Measurements from ENCODE around the gene ABCA7. TPM values are rescaled to one million over a fixed set of nuclear protein-coding genes. Genes with fewer than 3 reads are reported as not detected.

ABCA7 gene
- total and polyA plus RNA-seq, 2 of the 8 experiments (the other 6 are each of a cell fraction or from before 2014, with no cell fraction given): 10.4 to 25.6 TPM

DNA sequence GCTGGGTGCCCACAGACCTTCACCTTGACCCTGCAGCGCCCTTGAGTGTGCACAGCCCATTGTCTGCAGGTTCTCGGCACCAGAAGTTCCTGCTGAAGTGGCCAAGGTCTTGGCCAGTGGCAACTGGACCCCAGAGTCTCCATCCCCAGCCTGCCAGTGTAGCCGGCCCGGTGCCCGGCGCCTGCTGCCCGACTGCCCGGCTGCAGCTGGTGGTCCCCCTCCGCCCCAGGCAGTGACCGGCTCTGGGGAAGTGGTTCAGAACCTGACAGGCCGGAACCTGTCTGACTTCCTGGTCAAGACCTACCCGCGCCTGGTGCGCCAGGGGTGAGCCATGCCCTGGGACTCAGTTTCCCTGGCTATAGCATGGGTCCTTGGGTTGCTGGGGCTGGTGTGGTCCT is 15.1 kb downstream of the ABCA7 start (continued):
- TF ChIP-seq, protein P1, sequence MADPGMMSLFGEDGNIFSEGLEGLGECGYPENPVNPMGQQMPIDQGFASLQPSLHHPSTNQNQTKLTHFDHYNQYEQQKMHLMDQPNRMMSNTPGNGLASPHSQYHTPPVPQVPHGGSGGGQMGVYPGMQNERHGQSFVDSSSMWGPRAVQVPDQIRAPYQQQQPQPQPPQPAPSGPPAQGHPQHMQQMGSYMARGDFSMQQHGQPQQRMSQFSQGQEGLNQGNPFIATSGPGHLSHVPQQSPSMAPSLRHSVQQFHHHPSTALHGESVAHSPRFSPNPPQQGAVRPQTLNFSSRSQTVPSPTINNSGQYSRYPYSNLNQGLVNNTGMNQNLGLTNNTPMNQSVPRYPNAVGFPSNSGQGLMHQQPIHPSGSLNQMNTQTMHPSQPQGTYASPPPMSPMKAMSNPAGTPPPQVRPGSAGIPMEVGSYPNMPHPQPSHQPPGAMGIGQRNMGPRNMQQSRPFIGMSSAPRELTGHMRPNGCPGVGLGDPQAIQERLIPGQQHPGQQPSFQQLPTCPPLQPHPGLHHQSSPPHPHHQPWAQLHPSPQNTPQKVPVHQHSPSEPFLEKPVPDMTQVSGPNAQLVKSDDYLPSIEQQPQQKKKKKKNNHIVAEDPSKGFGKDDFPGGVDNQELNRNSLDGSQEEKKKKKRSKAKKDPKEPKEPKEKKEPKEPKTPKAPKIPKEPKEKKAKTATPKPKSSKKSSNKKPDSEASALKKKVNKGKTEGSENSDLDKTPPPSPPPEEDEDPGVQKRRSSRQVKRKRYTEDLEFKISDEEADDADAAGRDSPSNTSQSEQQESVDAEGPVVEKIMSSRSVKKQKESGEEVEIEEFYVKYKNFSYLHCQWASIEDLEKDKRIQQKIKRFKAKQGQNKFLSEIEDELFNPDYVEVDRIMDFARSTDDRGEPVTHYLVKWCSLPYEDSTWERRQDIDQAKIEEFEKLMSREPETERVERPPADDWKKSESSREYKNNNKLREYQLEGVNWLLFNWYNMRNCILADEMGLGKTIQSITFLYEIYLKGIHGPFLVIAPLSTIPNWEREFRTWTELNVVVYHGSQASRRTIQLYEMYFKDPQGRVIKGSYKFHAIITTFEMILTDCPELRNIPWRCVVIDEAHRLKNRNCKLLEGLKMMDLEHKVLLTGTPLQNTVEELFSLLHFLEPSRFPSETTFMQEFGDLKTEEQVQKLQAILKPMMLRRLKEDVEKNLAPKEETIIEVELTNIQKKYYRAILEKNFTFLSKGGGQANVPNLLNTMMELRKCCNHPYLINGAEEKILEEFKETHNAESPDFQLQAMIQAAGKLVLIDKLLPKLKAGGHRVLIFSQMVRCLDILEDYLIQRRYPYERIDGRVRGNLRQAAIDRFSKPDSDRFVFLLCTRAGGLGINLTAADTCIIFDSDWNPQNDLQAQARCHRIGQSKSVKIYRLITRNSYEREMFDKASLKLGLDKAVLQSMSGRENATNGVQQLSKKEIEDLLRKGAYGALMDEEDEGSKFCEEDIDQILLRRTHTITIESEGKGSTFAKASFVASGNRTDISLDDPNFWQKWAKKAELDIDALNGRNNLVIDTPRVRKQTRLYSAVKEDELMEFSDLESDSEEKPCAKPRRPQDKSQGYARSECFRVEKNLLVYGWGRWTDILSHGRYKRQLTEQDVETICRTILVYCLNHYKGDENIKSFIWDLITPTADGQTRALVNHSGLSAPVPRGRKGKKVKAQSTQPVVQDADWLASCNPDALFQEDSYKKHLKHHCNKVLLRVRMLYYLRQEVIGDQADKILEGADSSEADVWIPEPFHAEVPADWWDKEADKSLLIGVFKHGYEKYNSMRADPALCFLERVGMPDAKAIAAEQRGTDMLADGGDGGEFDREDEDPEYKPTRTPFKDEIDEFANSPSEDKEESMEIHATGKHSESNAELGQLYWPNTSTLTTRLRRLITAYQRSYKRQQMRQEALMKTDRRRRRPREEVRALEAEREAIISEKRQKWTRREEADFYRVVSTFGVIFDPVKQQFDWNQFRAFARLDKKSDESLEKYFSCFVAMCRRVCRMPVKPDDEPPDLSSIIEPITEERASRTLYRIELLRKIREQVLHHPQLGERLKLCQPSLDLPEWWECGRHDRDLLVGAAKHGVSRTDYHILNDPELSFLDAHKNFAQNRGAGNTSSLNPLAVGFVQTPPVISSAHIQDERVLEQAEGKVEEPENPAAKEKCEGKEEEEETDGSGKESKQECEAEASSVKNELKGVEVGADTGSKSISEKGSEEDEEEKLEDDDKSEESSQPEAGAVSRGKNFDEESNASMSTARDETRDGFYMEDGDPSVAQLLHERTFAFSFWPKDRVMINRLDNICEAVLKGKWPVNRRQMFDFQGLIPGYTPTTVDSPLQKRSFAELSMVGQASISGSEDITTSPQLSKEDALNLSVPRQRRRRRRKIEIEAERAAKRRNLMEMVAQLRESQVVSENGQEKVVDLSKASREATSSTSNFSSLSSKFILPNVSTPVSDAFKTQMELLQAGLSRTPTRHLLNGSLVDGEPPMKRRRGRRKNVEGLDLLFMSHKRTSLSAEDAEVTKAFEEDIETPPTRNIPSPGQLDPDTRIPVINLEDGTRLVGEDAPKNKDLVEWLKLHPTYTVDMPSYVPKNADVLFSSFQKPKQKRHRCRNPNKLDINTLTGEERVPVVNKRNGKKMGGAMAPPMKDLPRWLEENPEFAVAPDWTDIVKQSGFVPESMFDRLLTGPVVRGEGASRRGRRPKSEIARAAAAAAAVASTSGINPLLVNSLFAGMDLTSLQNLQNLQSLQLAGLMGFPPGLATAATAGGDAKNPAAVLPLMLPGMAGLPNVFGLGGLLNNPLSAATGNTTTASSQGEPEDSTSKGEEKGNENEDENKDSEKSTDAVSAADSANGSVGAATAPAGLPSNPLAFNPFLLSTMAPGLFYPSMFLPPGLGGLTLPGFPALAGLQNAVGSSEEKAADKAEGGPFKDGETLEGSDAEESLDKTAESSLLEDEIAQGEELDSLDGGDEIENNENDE (IDR thresholded peaks at IDR 0.05; ENCODE audit: insufficient replicate concordance, low read length): no peak
- TF ChIP-seq KDM4A (IDR thresholded peaks at IDR 0.05; ENCODE audit: low read depth, low read length, severe bottlenecking) (no peak), TAF7 (optimal IDR thresholded peaks at IDR 0.05; ENCODE audit: borderline replicate concordance, low read depth, low read length) (no peak), KDM1A (IDR thresholded peaks at IDR 0.05; ENCODE audit: borderline replicate concordance, low read length) (no peak), SIX5 (IDR thresholded peaks at IDR 0.05; ENCODE audit: low read depth, low read length) (no peak), BCL11A (IDR thresholded peaks at IDR 0.05; ENCODE audit: low read depth in 2 of 2, low read length in 2 of 2) (no peak), POLR2AphosphoS5 (IDR thresholded peaks at IDR 0.05; ENCODE audit: low read depth, low read length) (no peak), JUN (IDR thresholded peaks at IDR 0.05; ENCODE audit: low read depth, low read length) (no peak), BRCA1 (IDR thresholded peaks at IDR 0.05; ENCODE audit: low read depth, low read length) (no peak)
- TF ChIP-seq, protein P2, sequence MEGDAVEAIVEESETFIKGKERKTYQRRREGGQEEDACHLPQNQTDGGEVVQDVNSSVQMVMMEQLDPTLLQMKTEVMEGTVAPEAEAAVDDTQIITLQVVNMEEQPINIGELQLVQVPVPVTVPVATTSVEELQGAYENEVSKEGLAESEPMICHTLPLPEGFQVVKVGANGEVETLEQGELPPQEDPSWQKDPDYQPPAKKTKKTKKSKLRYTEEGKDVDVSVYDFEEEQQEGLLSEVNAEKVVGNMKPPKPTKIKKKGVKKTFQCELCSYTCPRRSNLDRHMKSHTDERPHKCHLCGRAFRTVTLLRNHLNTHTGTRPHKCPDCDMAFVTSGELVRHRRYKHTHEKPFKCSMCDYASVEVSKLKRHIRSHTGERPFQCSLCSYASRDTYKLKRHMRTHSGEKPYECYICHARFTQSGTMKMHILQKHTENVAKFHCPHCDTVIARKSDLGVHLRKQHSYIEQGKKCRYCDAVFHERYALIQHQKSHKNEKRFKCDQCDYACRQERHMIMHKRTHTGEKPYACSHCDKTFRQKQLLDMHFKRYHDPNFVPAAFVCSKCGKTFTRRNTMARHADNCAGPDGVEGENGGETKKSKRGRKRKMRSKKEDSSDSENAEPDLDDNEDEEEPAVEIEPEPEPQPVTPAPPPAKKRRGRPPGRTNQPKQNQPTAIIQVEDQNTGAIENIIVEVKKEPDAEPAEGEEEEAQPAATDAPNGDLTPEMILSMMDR (IDR thresholded peaks at IDR 0.05; ENCODE audit: control extremely low read depth in 1 of 3, insufficient read depth in 1 of 3, low read depth in 1 of 3, low read length in 3 of 3): no peak
